ENCODE results near the gene IMPG2. TPM values are rescaled to one million over a fixed set of nuclear protein-coding genes. Genes with fewer than 3 reads are reported as not detected.

The IMPG2 gene
- total and polyA plus RNA-seq, 2 donors (not counting 1 experiment from before 2014, with no cell fraction given): 0.11 to 0.33 TPM

- Histone ChIP-seq H3K9me3 (ENCODE audit: control insufficient read depth, insufficient read depth, low read depth, low read length) (no peaks in the 10 kb centered on the region), H2AFZ (ENCODE audit: low read length) (no peak overlapping the region), H3K9ac (ENCODE audit: insufficient read depth, low read length) (no peak overlapping the region), H3K27ac (ENCODE audit: insufficient read depth, low read length) (no peak overlapping the region), H3K27me3 (ENCODE audit: control insufficient read depth, insufficient read depth, low read length) (no peaks in the 10 kb centered on the region), H4K20me1 (ENCODE audit: control insufficient read depth, extremely low read depth, insufficient read depth, low read length) (no peaks in the 10 kb centered on the region), H3K36me3 (ENCODE audit: control insufficient read depth, insufficient read depth, low read length) (no peaks in the 10 kb centered on the region), H3K4me3 (replicated peaks in 1 of 4; ENCODE audit: control extremely low read depth in 1 of 4, insufficient read depth in 1 of 4, low read depth in 3 of 4, low read length in 4 of 4) (no peak overlapping the region), H3K79me2 (ENCODE audit: control insufficient read depth, insufficient read depth, low read length) (no peaks in the 10 kb centered on the region), H3K4me2 (ENCODE audit: extremely low read depth, insufficient read depth, low read length) (no peak overlapping the region), H3K4me1 (ENCODE audit: control insufficient read depth, extremely low read depth, insufficient read depth, low read length) (no peaks in the 10 kb centered on the region)
- no peak for TF ChIP-seq CTCF (conservative IDR thresholded peaks at IDR 0.05 in 1 of 2, IDR thresholded peaks at IDR 0.05 in 1 of 2; ENCODE audit: low read depth in 1 of 2, low read length in 2 of 2)
- TF ChIP-seq EZH2 (IDR thresholded peaks at IDR 0.05; ENCODE audit: low read length, missing control alignments): no peak
- no peak for DNase-seq (ENCODE audit: low read depth in 2 of 2)
These were observed 67.4 kb downstream of the IMPG2 start for GRCh38 chr3:101252945-101253344.

DNA sequence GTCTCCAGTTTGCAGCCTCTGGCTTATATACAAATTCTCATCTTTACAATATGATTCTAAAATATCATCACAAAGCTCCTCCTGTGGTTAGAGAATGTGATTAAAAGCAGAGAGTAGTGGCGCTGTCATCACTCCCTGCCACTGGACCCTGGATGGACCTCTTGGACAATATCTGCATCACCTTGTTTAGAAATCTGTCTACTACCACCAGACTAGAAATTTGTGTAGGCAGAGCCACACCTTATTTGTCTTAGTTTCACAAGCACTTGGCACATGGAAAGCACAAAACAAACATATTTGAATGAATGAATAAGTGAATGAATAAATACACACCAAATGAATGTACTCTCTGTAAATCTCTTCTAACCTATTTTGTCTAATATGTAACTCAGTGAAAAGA, 68.1 kb downstream of the IMPG2 start:
- no peak overlapping the region for H3K4me2 ChIP-seq (ENCODE audit: extremely low read depth, insufficient read depth, low read length)
- H3K79me2 ChIP-seq (ENCODE audit: control insufficient read depth, insufficient read depth, low read length): no peaks in the 10 kb centered on the region
- H3K27ac ChIP-seq (ENCODE audit: insufficient read depth, low read length): no peak overlapping the region
- TF ChIP-seq EZH2 (IDR thresholded peaks at IDR 0.05; ENCODE audit: low read length, missing control alignments): no peak
- TF ChIP-seq CTCF (conservative IDR thresholded peaks at IDR 0.05 in 1 of 2, IDR thresholded peaks at IDR 0.05 in 1 of 2; ENCODE audit: low read depth in 1 of 2, low read length in 2 of 2): no peak
- no peaks in the 10 kb centered on the region for H3K4me1 ChIP-seq (ENCODE audit: control insufficient read depth, extremely low read depth, insufficient read depth, low read length)
- H3K27me3 ChIP-seq (ENCODE audit: control insufficient read depth, insufficient read depth, low read length): no peaks in the 10 kb centered on the region
- no peaks in the 10 kb centered on the region for H4K20me1 ChIP-seq (ENCODE audit: control insufficient read depth, extremely low read depth, insufficient read depth, low read length)
- no peak overlapping the region for H3K4me3 ChIP-seq (replicated peaks in 1 of 4; ENCODE audit: control extremely low read depth in 1 of 4, insufficient read depth in 1 of 4, low read depth in 3 of 4, low read length in 4 of 4)
- no peaks in the 10 kb centered on the region for H3K9me3 ChIP-seq (ENCODE audit: control insufficient read depth, insufficient read depth, low read depth, low read length)
- DNase-seq (ENCODE audit: low read depth in 2 of 2): no peak
- no peaks in the 10 kb centered on the region for H3K36me3 ChIP-seq (ENCODE audit: control insufficient read depth, insufficient read depth, low read length)
- H3K9ac ChIP-seq (ENCODE audit: insufficient read depth, low read length): no peak overlapping the region
- no peak overlapping the region for H2AFZ ChIP-seq (ENCODE audit: low read length)

DNA sequence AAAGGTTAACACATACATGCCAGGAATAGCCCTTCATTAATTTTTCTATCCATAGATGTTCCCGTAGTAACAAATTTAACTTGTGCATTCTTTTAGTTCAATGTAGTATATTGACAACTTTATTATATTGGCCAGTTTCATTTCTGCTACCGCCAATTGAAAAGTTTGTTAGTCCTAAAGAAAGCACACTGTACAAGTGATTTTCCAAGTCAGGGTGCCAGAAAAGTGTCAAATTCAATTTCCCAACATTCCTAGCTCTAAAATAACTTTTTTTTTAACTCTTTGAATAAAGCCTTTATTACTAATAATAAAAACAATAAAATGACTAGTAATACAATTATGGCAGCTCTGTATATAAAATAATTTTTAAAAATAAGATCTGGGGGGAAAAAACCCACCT, 68.9 kb downstream of the IMPG2 start:
- Histone ChIP-seq H3K36me3 (ENCODE audit: control insufficient read depth, insufficient read depth, low read length) (no peaks in the 10 kb centered on the region), H3K4me1 (ENCODE audit: control insufficient read depth, extremely low read depth, insufficient read depth, low read length) (no peaks in the 10 kb centered on the region), H3K4me2 (ENCODE audit: extremely low read depth, insufficient read depth, low read length) (no peak overlapping the region), H3K79me2 (ENCODE audit: control insufficient read depth, insufficient read depth, low read length) (no peaks in the 10 kb centered on the region), H3K4me3 (replicated peaks in 1 of 4; ENCODE audit: control extremely low read depth in 1 of 4, insufficient read depth in 1 of 4, low read depth in 3 of 4, low read length in 4 of 4) (no peak overlapping the region), H3K27ac (ENCODE audit: insufficient read depth, low read length) (no peak overlapping the region), H3K27me3 (ENCODE audit: control insufficient read depth, insufficient read depth, low read length) (no peaks in the 10 kb centered on the region), H3K9ac (ENCODE audit: insufficient read depth, low read length) (no peak overlapping the region), H3K9me3 (ENCODE audit: control insufficient read depth, insufficient read depth, low read depth, low read length) (no peaks in the 10 kb centered on the region), H2AFZ (ENCODE audit: low read length) (no peak overlapping the region), H4K20me1 (ENCODE audit: control insufficient read depth, extremely low read depth, insufficient read depth, low read length) (no peaks in the 10 kb centered on the region)
- no peak for DNase-seq (ENCODE audit: low read depth in 2 of 2)
- TF ChIP-seq CTCF (conservative IDR thresholded peaks at IDR 0.05 in 1 of 2, IDR thresholded peaks at IDR 0.05 in 1 of 2; ENCODE audit: low read depth in 1 of 2, low read length in 2 of 2) (no peak), EZH2 (IDR thresholded peaks at IDR 0.05; ENCODE audit: low read length, missing control alignments) (no peak)

All from fibroblast of lung (primary cell).